ENCODE results near the gene CXCL14. TPM values are rescaled to one million over a fixed set of nuclear protein-coding genes. Genes with fewer than 3 reads are reported as not detected.
"Not testable (repeated sequence)": the region's sequence is repeated elsewhere in the genome, so short reads cannot be mapped to it uniquely, and the experiment has no call there.

Gene CXCL14
- polyA plus RNA-seq, 2 donors: 88.9 to 199 TPM

GRCh38 chr5:135529576-135529975 is 49.2 kb downstream of the CXCL14 start:
- WGBS, 2 donors: 74 to 83% methylated on average over 5 of the region's 5 CpGs
- H3K27me3 ChIP-seq (ENCODE audit: control insufficient read depth in 1 of 2, insufficient read depth in 2 of 2, low read length in 2 of 2): not testable (repeated sequence)

GRCh38 chr5:135526924-135527323 is 51.9 kb downstream of the CXCL14 start:
- Histone ChIP-seq H3K27me3 (ENCODE audit: control insufficient read depth in 1 of 2, insufficient read depth in 2 of 2, low read length in 2 of 2) (peaks cover 0 to 3% of the 10 kb centered on the region in 2 donors), H3K9me3 (ENCODE audit: control insufficient read depth in 2 of 2, insufficient read depth in 1 of 2, low read depth in 1 of 2, low read length in 1 of 2) (peaks cover 0 to 4% of the 10 kb centered on the region in 2 donors), H3K36me3 (ENCODE audit: control insufficient read depth in 2 of 2, insufficient read depth in 2 of 2, low read length in 1 of 2) (no peaks in the 10 kb centered on the region), H3K27ac (ENCODE audit: low read depth in 2 of 2, low read length in 1 of 2) (no peak overlapping the region), H3K4me1 (ENCODE audit: control insufficient read depth in 2 of 2, insufficient read depth in 2 of 2, low read length in 1 of 2) (no peaks in the 10 kb centered on the region), H3K4me3 (ENCODE audit: low read depth in 1 of 2, low read length in 2 of 2) (no peak overlapping the region)

More at GRCh38 chr5:135529576-135529975, 49.2 kb downstream of the CXCL14 start:
- H3K36me3 ChIP-seq (ENCODE audit: control insufficient read depth in 2 of 2, insufficient read depth in 2 of 2, low read length in 1 of 2); H3K4me1 ChIP-seq (ENCODE audit: control insufficient read depth in 2 of 2, insufficient read depth in 2 of 2, low read length in 1 of 2); H3K4me3 ChIP-seq (ENCODE audit: low read depth in 1 of 2, low read length in 2 of 2); H3K9me3 ChIP-seq (ENCODE audit: control insufficient read depth in 2 of 2, insufficient read depth in 1 of 2, low read depth in 1 of 2, low read length in 1 of 2); H3K27ac ChIP-seq (ENCODE audit: low read depth in 2 of 2, low read length in 1 of 2): not testable (repeated sequence)

GRCh38 chr5:135521964-135522363 is 56.8 kb downstream of the CXCL14 start:
- H3K9me3 ChIP-seq (ENCODE audit: control insufficient read depth in 2 of 2, insufficient read depth in 1 of 2, low read depth in 1 of 2, low read length in 1 of 2): peaks cover 0 to 4% of the 10 kb centered on the region in 2 donors
- no peaks in the 10 kb centered on the region for H3K4me1 ChIP-seq (ENCODE audit: control insufficient read depth in 2 of 2, insufficient read depth in 2 of 2, low read length in 1 of 2)
- H3K4me3 ChIP-seq (ENCODE audit: low read depth in 1 of 2, low read length in 2 of 2): no peak overlapping the region
- H3K27me3 ChIP-seq (ENCODE audit: control insufficient read depth in 1 of 2, insufficient read depth in 2 of 2, low read length in 2 of 2): no peaks in the 10 kb centered on the region
- H3K36me3 ChIP-seq (ENCODE audit: control insufficient read depth in 2 of 2, insufficient read depth in 2 of 2, low read length in 1 of 2): no peaks in the 10 kb centered on the region
- no peak overlapping the region for H3K27ac ChIP-seq (ENCODE audit: low read depth in 2 of 2, low read length in 1 of 2)
- 55 to 68% methylated on average over 2 of the region's 2 CpGs for WGBS, 2 donors

Other genes with a start within 250 kb of the CXCL14 start
- gene MACROH2A1, start 179.8 kb downstream of the CXCL14 start, polyA plus RNA-seq: 100 to 1,000 TPM; 210 to 233 TPM
- under 1 TPM; 0.04 to 0.20 TPM for gene DCANP1, start 131.6 kb downstream of the CXCL14 start, polyA plus RNA-seq
- under 1 TPM; 0.02 to 0.18 TPM for gene TIFAB, start 126.6 kb downstream of the CXCL14 start, polyA plus RNA-seq
- under 1 TPM in 1 of 2 donors, not detected in 1; 0.02 TPM for gene NEUROG1, start 43.0 kb downstream of the CXCL14 start, polyA plus RNA-seq

Data from esophagus (tissue), 2 donors.